H1 (cell line): ENCODE results near the gene TAF1L. TPM values are rescaled to one million over a fixed set of nuclear protein-coding genes. Genes with fewer than 3 reads are reported as not detected.

Experiments
- CTCF ChIA-PET: fragments of 300-600 bp; sonication (Branson Sonifier 250); formaldehyde crosslinking; loops from one replicate; lab custom pipeline; 2021; ENCODE audit not compliant: partially characterized antibody; lab: Charles Lee
- POLR2A ChIA-PET: fragments of 300-600 bp; sonication (Branson Sonifier 250); formaldehyde crosslinking; loops from one replicate; lab custom pipeline; 2021; ENCODE audit warnings: inconsistent platforms; ENCODE audit not compliant: partially characterized antibody; lab: Charles Lee
- DNase-seq, 2 experiments: peaks; one replicate each; pipeline versions ENCODE4 v3.0.0 to v3.0.0-alpha.2; 2010 to 2022; ENCODE audit warnings: low spot score in 2 of 2, low read depth in 1 of 2, mixed read lengths in 1 of 2
- FAIRE-seq: peaks from 2 replicates; lab custom pipeline; 2011; peaks lifted over from hg19 to GRCh38; lab: Jason Lieb, UNC
- H2AFZ ChIP-seq: 2 replicates; pipeline ENCODE4 v1.8.1; 2012; ENCODE audit warnings: low read length, inconsistent platforms
- H2AK5ac ChIP-seq: 2 replicates; pipeline ENCODE4 v1.6.1; 2013; ENCODE audit warnings: low read depth, low read length
- H2BK120ac ChIP-seq: replicated peaks from 2 replicates; pipeline ENCODE3; 2013; ENCODE audit warnings: low read depth, low read length, inconsistent platforms
- H2BK12ac ChIP-seq: 2 replicates; pipeline ENCODE4 v1.6.1; 2013; ENCODE audit warnings: low read depth, low read length
- H2BK15ac ChIP-seq: 2 replicates; pipeline ENCODE4 v1.6.1; 2013; ENCODE audit warnings: low read length
- H2BK20ac ChIP-seq: 2 replicates; pipeline ENCODE4 v1.6.1; 2013; ENCODE audit warnings: low read length
- H2BK5ac ChIP-seq: 2 replicates; pipeline ENCODE4 v1.6.1; 2013; ENCODE audit warnings: low read depth, low read length
- H3K14ac ChIP-seq: 2 replicates; pipeline ENCODE4 v1.6.1; 2013; ENCODE audit warnings: inconsistent platforms; ENCODE audit not compliant: insufficient read length
- H3K18ac ChIP-seq: 2 replicates; pipeline ENCODE4 v1.6.1; 2013; ENCODE audit warnings: low read length; ENCODE audit errors: extremely low read depth
- H3K23ac ChIP-seq: 2 replicates; pipeline ENCODE4 v1.6.1; 2013; ENCODE audit warnings: inconsistent platforms; ENCODE audit not compliant: insufficient read length
- H3K23me2 ChIP-seq: 2 replicates; pipeline ENCODE4 v1.6.1; 2013; ENCODE audit warnings: low read depth, low read length
- H3K27ac ChIP-seq: 2 replicates; pipeline ENCODE4 v1.6.1; 2011; ENCODE audit warnings: low read depth, low read length, inconsistent platforms
- H3K27me3 ChIP-seq, 4 experiments: replicated peaks in 1 of 4; 1 replicate in 1 of 4; 2 replicates in 3 of 4; pipeline versions ENCODE4 v1.6.1 to v1.8.1; 2011 to 2013; ENCODE audit warnings: low read length in 3 of 4, mild to moderate bottlenecking in 3 of 4, inconsistent platforms in 2 of 4, mixed read lengths in 2 of 4, moderate library complexity in 1 of 4; ENCODE audit not compliant: control insufficient read depth in 3 of 4, insufficient read depth in 3 of 4; ENCODE audit errors: extremely low read depth in 1 of 4
- H3K36me3 ChIP-seq, 4 experiments: 2 replicates each; pipeline versions ENCODE4 v1.6.1 to v1.8.1; 2011 to 2013; ENCODE audit warnings: mild to moderate bottlenecking in 4 of 4, low read length in 3 of 4, moderate library complexity in 2 of 4, control low read depth in 1 of 4, inconsistent platforms in 1 of 4; ENCODE audit not compliant: insufficient read depth in 4 of 4, control insufficient read depth in 2 of 4
- H3K4ac ChIP-seq: replicated peaks from 2 replicates; pipeline ENCODE3; 2013; ENCODE audit warnings: low read length, low read depth, mixed read lengths, inconsistent platforms; ENCODE audit not compliant: insufficient read length
- H3K4me1 ChIP-seq, 4 experiments: replicated peaks in 1 of 4; 1 replicate in 1 of 4; 2 replicates in 3 of 4; pipeline versions ENCODE4 v1.6.1 to v1.8.1; 2011 to 2013; ENCODE audit warnings: low read length in 3 of 4, inconsistent platforms in 2 of 4, mixed read lengths in 1 of 4; ENCODE audit not compliant: insufficient read depth in 4 of 4, control insufficient read depth in 3 of 4
- H3K4me2 ChIP-seq, 2 experiments: 2 replicates each; pipeline versions ENCODE4 v1.6.1 to v1.8.1; 2011 to 2013; ENCODE audit warnings: low read depth in 2 of 2, low read length in 2 of 2, control low read depth in 1 of 2, inconsistent platforms in 1 of 2, mild to moderate bottlenecking in 1 of 2; ENCODE audit not compliant: insufficient read depth in 1 of 2
- H3K4me3 ChIP-seq, 4 experiments: fragments of 200-600, 300-600 bp in 1 of 4; sonication (generic), shearing (Covaris generic), sonication (Bioruptor Twin) in 1 of 4; 2 replicates each; pipeline versions ENCODE4 v1.5.1 to v1.8.1; 2011 to 2016; ENCODE audit warnings: low read length in 4 of 4, low read depth in 3 of 4, control low read depth in 2 of 4, inconsistent platforms in 2 of 4, mild to moderate bottlenecking in 2 of 4, mixed read lengths in 1 of 4, moderate library complexity in 1 of 4; ENCODE audit not compliant: insufficient read depth in 2 of 4; ENCODE audit errors: extremely low read depth in 1 of 4
- H3K56ac ChIP-seq: replicated peaks from 2 replicates; pipeline ENCODE3; 2013; ENCODE audit warnings: low read depth, mild to moderate bottlenecking, mixed read lengths, low read length, inconsistent platforms; ENCODE audit not compliant: insufficient read length
- H3K79me1 ChIP-seq: 2 replicates; pipeline ENCODE4 v1.6.1; 2013; ENCODE audit warnings: low read depth, low read length, control low read depth
- H3K79me2 ChIP-seq, 2 experiments: 2 replicates each; pipeline versions ENCODE4 v1.6.1 to v1.8.1; 2012 to 2013; ENCODE audit warnings: low read length in 2 of 2, mild to moderate bottlenecking in 2 of 2, inconsistent platforms in 1 of 2; ENCODE audit not compliant: insufficient read depth in 2 of 2, control insufficient read depth in 1 of 2
- H3K9ac ChIP-seq, 4 experiments: replicated peaks in 1 of 4; 1 replicate in 1 of 4; 2 replicates in 3 of 4; pipeline versions ENCODE4 v1.6.1 to v1.8.1; 2011 to 2013; ENCODE audit warnings: low read depth in 3 of 4, low read length in 3 of 4, control low read depth in 2 of 4, mild to moderate bottlenecking in 2 of 4, moderate library complexity in 2 of 4, inconsistent platforms in 1 of 4; ENCODE audit errors: extremely low read depth in 1 of 4
- H3K9me3 ChIP-seq, 2 experiments: 2 replicates each; pipeline versions ENCODE4 v1.6.1 to v1.8.1; 2012 to 2013; ENCODE audit warnings: mild to moderate bottlenecking in 2 of 2, moderate library complexity in 2 of 2, control low read depth in 1 of 2, inconsistent platforms in 1 of 2, low read depth in 1 of 2, low read length in 1 of 2, mixed read lengths in 1 of 2; ENCODE audit not compliant: insufficient read depth in 2 of 2
- H4K20me1 ChIP-seq, 2 experiments: replicated peaks in 1 of 2; 2 replicates each; pipeline versions ENCODE3 to v1.8.1; 2011 to 2013; ENCODE audit warnings: inconsistent platforms in 2 of 2, low read length in 2 of 2, mild to moderate bottlenecking in 1 of 2; ENCODE audit not compliant: insufficient read depth in 2 of 2, control insufficient read depth in 1 of 2
- H4K5ac ChIP-seq: 2 replicates; pipeline ENCODE4 v1.6.1; 2013; ENCODE audit warnings: low read length, low read depth, mixed read lengths, inconsistent platforms; ENCODE audit not compliant: insufficient read length
- H4K8ac ChIP-seq: 2 replicates; pipeline ENCODE4 v1.8.0; 2013; ENCODE audit warnings: mild to moderate bottlenecking, moderate library complexity, low read length, inconsistent platforms; ENCODE audit not compliant: insufficient read depth; ENCODE audit errors: extremely low read depth
- H4K91ac ChIP-seq: replicated peaks from 2 replicates; pipeline ENCODE3; 2013; ENCODE audit warnings: low read length, mixed read lengths, inconsistent platforms; ENCODE audit not compliant: insufficient read length
- MAFK ChIP-seq: IDR thresholded peaks from 2 replicates; pipeline ENCODE4 v1.6.1; 2012; ENCODE audit warnings: low read depth, mild to moderate bottlenecking, improper control_type of control experiment, low read length
- NRF1 ChIP-seq: IDR thresholded peaks from 2 replicates; pipeline ENCODE4 v1.6.1; 2011; ENCODE audit warnings: mild to moderate bottlenecking, low read depth, low read length, improper control_type of control experiment
- RBBP5 ChIP-seq: IDR thresholded peaks from 2 replicates; pipeline ENCODE4 v1.7.1; 2012; ENCODE audit warnings: low read depth, mild to moderate bottlenecking, inconsistent platforms, low read length, moderate library complexity, borderline replicate concordance
- SP2 ChIP-seq: IDR thresholded peaks from 2 replicates; pipeline ENCODE4 v1.6.1; 2012; ENCODE audit warnings: mild to moderate bottlenecking, low read length, inconsistent platforms
- ZNF274 ChIP-seq: IDR thresholded peaks from 2 replicates; pipeline ENCODE4 v1.7.0; 2012; ENCODE audit warnings: low read length, borderline replicate concordance; ENCODE audit errors: extremely low read depth
- WGBS, 2 experiments: shearing (Covaris generic) in 1 of 2; methylation state at CpG; one replicate each; pipeline versions ENCODE4 v1.1.6 to v1.1.7; 2013 to 2015; ENCODE audit warnings: low lambda C conversion rate in 2 of 2, mixed read lengths in 2 of 2, inconsistent platforms in 1 of 2, low coverage in 1 of 2, missing lambda C conversion rate in 1 of 2; ENCODE audit not compliant: insufficient replicate concordance in 2 of 2, insufficient coverage in 1 of 2, insufficient read length in 1 of 2; ENCODE audit errors: extremely low coverage in 1 of 2, missing lambda C conversion rate in 1 of 2; 5-methylcytosine and 5-hydroxymethylcytosine counted together
- polyA plus RNA-seq, 7 experiments: library from polyadenylated mRNA; depleted of rRNA in 3 of 7; stranded (reverse) in 5 of 7; unstranded in 2 of 7; fragments of >200 nt in 5 of 7; fragments of 200-250 nt in 2 of 7; gene quantifications; 1 replicate in 5 of 7; 2 replicates in 1 of 7; 4 replicates in 1 of 7; pipeline versions ENCODE4 v1.2.1 to v1.2.3, GENCODE V29; 2011 to 2013; ENCODE audit warnings: missing spikeins in 2 of 7, mixed read lengths in 2 of 7
- total RNA-seq: library from RNA; stranded (reverse); fragmentation: NEBNext Ultra II Directional; extraction: Animal tissue kit (Norgen Biotek cat#: 25700); gene quantifications from 2 replicates; pipeline ENCODE4 v1.2.1, GENCODE V29; 2021

The TAF1L gene
- total and polyA plus RNA-seq, 2 of the 8 experiments (the other 6 are each of a cell fraction or from before 2014, with no cell fraction given), result not detected

- Histone ChIP-seq H3K4ac (no peak overlapping the region), H4K8ac (no peak overlapping the region), H4K20me1 (no peaks in the 10 kb centered on the region), H3K27ac (no peak overlapping the region), H3K23ac (no peak overlapping the region), H3K9ac (no peak overlapping the region), H2AK5ac (no peak overlapping the region), H3K36me3 (no peaks in the 10 kb centered on the region), H3K9me3 (no peaks in the 10 kb centered on the region; a peak in 1 of 4 replicates), H4K5ac (no peak overlapping the region), H3K18ac (no peak overlapping the region), H3K56ac (no peak overlapping the region), H3K79me1 (no peaks in the 10 kb centered on the region), H3K27me3 (no peaks in the 10 kb centered on the region), H3K79me2 (no peaks in the 10 kb centered on the region), H2BK12ac (no peak overlapping the region), H3K14ac (no peak overlapping the region), H4K91ac (no peak overlapping the region), H2BK15ac (no peak overlapping the region), H2BK5ac (no peak overlapping the region), H3K23me2 (no peaks in the 10 kb centered on the region), H3K4me3 (no peak overlapping the region), H2AFZ (no peak overlapping the region), H2BK120ac (no peak overlapping the region), H3K4me1 (no peaks in the 10 kb centered on the region), H2BK20ac (no peak overlapping the region), H3K4me2 (no peak overlapping the region)
- FAIRE-seq (no peak), DNase-seq (no peak)
- 87% methylated on average over 2 of the region's 2 CpGs; no CpG with 5 or more reads in 1 of the 2 experiments for WGBS, 2 experiments
- POLR2A ChIA-PET, result no interaction called here
- CTCF ChIA-PET, result interaction anchor here (0.9 kb wide), 1 partner anchor 59 kb away, joined by 3 read pairs; no protein-coding TSS in a partner anchor
- TF ChIP-seq SP2 (no peak), RBBP5 (no peak), ZNF274 (no peak), MAFK (no peak), NRF1 (no peak)
Measured at GRCh38 chr9:32644698-32645097, 9.2 kb upstream of the TAF1L start.
